HEK293T (cell line): Measurements from ENCODE around the gene DHCR7.

Experiments
- ARNT ChIP-seq: fragments of 450-650 bp; IDR thresholded peaks from 2 replicates; pipeline ENCODE4 v1.6.1; 2017; ENCODE audit warnings: mild to moderate bottlenecking
- CTBP1 ChIP-seq: fragments of 450-650 bp; IDR thresholded peaks from 2 replicates; pipeline ENCODE4 v1.6.1; 2016; ENCODE audit warnings: borderline replicate concordance
- FOXM1 ChIP-seq: fragments of 450-650 bp; IDR thresholded peaks from 2 replicates; pipeline ENCODE4 v1.6.1; 2017; ENCODE audit warnings: mild to moderate bottlenecking, borderline replicate concordance
- HDGF ChIP-seq: fragments of 450-650 bp; IDR thresholded peaks from 2 replicates; pipeline ENCODE4 v1.6.1; 2017; ENCODE audit warnings: antibody characterized with exemption, borderline replicate concordance
- L3MBTL2 ChIP-seq: fragments of 450-650 bp; conservative IDR thresholded peaks from 2 replicates; pipeline ENCODE4 v1.6.1; 2016; ENCODE audit warnings: mild to moderate bottlenecking
- LEF1 ChIP-seq: fragments of 450-650 bp; IDR thresholded peaks from 2 replicates; pipeline ENCODE4 v1.6.1; 2017; ENCODE audit warnings: mild to moderate bottlenecking, borderline replicate concordance
- NFRKB ChIP-seq: fragments of 450-650 bp; IDR thresholded peaks from 2 replicates; pipeline ENCODE4 v1.6.1; 2016; ENCODE audit warnings: mild to moderate bottlenecking, moderate library complexity
- SP1 ChIP-seq: fragments of 450-650 bp; IDR thresholded peaks from 2 replicates; pipeline ENCODE4 v1.6.1; 2017
- TARDBP ChIP-seq: fragments of 450-650 bp; IDR thresholded peaks from 2 replicates; pipeline ENCODE4 v1.6.1; 2016

DNA sequence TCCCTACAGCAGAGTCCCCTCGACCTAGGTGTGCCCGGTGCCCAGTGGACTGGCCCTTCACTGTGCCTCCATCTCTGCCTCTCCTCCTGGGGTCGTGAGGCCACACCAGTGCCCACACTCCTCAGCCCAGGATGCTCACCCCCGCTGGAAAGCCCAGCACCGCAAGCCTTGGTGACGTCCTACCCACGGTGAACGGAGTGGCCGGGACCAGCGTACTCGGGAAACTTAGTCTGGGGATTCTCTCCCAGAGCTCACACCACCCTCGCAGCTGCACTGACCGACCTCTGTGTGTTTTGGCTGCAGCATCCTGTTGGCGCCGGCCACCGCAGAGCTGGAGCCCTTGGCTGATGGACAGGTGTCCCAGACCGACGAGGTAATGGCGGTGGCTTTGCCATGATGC, 43.3 kb upstream of the DHCR7 start:
- TF ChIP-seq CTBP1 = no peak
- TF ChIP-seq ARNT = no peak
- no peak for TF ChIP-seq SP1
- no peak for TF ChIP-seq L3MBTL2
- no peak for TF ChIP-seq TARDBP
- no peak for TF ChIP-seq HDGF
- no peak for TF ChIP-seq FOXM1
- TF ChIP-seq LEF1 = no peak
- TF ChIP-seq NFRKB = no peak
